ENCODE data around the gene CCDC61.

CCDC61 gene

GRCh38 chr19:46023311-46023779 lies 28.1 kb downstream of the CCDC61 start:
- TF ChIP-seq, protein P1, sequence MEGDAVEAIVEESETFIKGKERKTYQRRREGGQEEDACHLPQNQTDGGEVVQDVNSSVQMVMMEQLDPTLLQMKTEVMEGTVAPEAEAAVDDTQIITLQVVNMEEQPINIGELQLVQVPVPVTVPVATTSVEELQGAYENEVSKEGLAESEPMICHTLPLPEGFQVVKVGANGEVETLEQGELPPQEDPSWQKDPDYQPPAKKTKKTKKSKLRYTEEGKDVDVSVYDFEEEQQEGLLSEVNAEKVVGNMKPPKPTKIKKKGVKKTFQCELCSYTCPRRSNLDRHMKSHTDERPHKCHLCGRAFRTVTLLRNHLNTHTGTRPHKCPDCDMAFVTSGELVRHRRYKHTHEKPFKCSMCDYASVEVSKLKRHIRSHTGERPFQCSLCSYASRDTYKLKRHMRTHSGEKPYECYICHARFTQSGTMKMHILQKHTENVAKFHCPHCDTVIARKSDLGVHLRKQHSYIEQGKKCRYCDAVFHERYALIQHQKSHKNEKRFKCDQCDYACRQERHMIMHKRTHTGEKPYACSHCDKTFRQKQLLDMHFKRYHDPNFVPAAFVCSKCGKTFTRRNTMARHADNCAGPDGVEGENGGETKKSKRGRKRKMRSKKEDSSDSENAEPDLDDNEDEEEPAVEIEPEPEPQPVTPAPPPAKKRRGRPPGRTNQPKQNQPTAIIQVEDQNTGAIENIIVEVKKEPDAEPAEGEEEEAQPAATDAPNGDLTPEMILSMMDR (conservative IDR thresholded peaks at IDR 0.05), result no peak
- H3K27ac ChIP-seq, result no peak overlapping the region

GRCh38 chr19:46025835-46026234 lies 30.6 kb downstream of the CCDC61 start:
- TF ChIP-seq, protein P1 (conservative IDR thresholded peaks at IDR 0.05), result no peak
- no peak overlapping the region for H3K27ac ChIP-seq

DNA sequence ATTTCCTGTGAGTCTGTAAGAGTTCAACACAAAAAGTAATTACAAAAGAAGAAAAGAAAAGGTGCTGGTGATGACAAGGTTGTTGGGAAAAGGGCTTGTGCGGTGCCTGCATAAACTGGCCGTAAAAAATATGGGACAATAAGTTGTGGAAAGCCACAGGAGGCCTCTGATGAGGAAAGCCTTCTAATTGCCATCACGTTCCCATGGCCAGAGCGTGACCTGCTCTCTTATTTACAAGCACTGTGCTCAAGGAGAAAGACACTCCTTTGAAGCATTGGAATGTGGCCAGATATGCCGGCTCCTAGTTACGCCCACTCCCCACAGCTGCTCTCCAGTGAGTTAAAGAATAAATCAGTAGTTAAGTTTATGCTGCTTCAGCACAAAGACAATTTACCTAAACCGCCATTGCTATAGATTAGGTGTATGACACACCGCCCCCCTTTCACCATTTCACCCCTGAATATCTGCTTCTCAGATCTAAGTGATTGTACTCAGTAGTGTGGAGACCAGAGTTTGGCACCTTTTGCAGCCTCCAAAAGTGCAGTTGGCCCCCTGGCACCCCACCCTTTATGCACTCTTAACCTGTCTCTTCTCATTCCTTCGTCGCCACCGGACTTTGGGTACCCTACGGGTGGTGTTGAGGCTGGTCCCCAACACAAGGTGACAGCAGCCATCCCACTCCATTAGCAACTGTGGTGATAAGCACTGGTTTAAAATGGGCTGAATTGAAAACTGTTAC lies 35.7 kb downstream of the CCDC61 start:
- TF ChIP-seq, protein P1 (conservative IDR thresholded peaks at IDR 0.05), result no peak
- peak overlapping the region; percentile 15; the same call in 1 of the 2 replicates for H3K27ac ChIP-seq

GRCh38 chr19:46031781-46032596 lies 36.7 kb downstream of the CCDC61 start:
- H3K27ac ChIP-seq, result no peak overlapping the region
- TF ChIP-seq, protein P1 (conservative IDR thresholded peaks at IDR 0.05), result no peak

DNA sequence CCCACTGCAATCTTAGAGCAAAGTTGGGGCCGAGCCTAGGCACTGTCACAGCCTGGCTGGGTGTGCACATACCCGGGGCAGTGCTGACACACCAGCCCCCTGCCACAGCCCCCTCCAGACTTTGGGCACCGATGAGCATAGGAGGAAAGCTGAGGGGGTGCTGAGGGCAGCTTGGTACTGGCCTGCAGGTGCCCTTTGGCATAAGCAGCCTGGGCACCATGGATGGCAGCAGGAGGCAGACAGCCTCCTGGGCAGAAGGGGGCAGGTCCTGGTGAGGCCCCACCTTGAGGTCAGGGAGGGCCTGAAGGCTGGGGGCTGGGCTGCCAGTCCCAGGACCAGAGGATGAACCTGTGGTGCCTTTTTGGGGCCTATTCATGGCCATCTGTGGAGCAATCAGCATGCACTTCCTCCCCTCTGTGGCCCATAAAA lies 37.3 kb downstream of the CCDC61 start:
- no peak overlapping the region for H3K27ac ChIP-seq
- TF ChIP-seq, protein P1 (conservative IDR thresholded peaks at IDR 0.05), result no peak

DNA sequence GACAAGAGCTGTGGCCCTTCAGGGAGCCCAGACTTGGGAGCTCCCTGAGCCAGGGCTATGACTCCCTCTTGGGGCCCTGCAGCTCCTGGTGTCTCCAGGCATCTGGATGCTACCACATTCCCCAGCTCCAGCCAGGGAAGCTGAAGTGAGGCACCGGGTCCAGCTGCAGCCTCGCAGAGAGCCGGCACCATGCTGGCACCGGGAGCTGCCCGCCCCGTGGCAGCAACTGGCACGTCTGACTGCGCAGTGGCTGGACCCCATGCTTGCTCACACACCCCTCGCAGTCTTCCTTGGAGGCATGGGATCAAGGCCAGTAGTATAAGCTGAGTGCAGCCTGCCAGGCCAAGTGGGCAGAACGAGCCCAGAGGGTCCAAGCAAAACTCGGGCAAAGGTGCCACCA lies 38.1 kb downstream of the CCDC61 start:
- H3K27ac ChIP-seq, result no peak overlapping the region
- TF ChIP-seq, protein P1 (conservative IDR thresholded peaks at IDR 0.05), result no peak

DNA sequence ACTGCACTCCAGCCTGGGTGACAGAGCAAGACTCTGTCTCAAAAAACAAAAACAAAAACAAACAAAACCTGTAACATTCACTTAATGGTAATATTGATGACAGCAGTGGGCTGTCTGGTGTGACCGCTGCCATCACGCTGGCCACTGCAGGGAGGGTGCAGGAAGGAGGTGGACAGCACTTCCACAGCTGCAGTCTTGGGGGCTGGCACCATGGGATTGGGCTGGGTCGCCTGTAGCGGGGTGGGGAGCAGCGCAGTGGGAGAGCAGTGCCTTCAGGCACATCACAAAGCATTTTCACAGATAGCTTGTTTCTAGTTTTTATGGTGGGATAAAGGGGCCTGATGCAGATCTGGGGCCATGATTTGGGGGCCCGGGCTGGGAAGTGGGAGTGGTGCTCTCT lies 40.3 kb downstream of the CCDC61 start:
- TF ChIP-seq, protein P1 (conservative IDR thresholded peaks at IDR 0.05), result no peak
- no peak overlapping the region for H3K27ac ChIP-seq

Data from VCaP (cell line).